ENCODE results near the gene MOB2. TPM values are rescaled to one million over a fixed set of nuclear protein-coding genes. Genes with fewer than 3 reads are reported as not detected.

Gene MOB2
- total RNA-seq, 2 experiments from 2014 or later = 37.0 to 38.3 TPM

- ChIA-PET CTCF (no interaction called here), POLR2A (no interaction called here)
- ATAC-seq (ENCODE audit: poor library complexity) (no peak), DNase-seq (no peak)
- Mint-ChIP-seq H3K27me3 (no peaks in the 10 kb centered on the region), H3K4me1 (ENCODE audit: low read depth) (no peaks in the 10 kb centered on the region), H3K9me3 (no peaks in the 10 kb centered on the region), H3K27ac (no peak overlapping the region), H3K4me3 (no peak overlapping the region), H3K36me3 (ENCODE audit: low read depth) (peaks cover 44% of the 10 kb centered on the region)
- TF ChIP-seq CTCF (IDR thresholded peaks at IDR 0.05) = no peak
- no peaks in the 10 kb centered on the region for H3K9me3 ChIP-seq (ENCODE audit: control insufficient read depth in 1 of 2, insufficient read depth in 1 of 2, low read length in 2 of 2)
- H3K4me1 ChIP-seq (ENCODE audit: insufficient read depth, low read length) = peaks cover 21% of the 10 kb centered on the region
- H3K36me3 ChIP-seq (ENCODE audit: insufficient read depth, low read length) = peaks cover 54% of the 10 kb centered on the region
- no peak overlapping the region for H3K27ac ChIP-seq (ENCODE audit: low read depth in 1 of 2, low read length in 2 of 2)
- no peaks in the 10 kb centered on the region for H3K27me3 ChIP-seq (ENCODE audit: control insufficient read depth in 1 of 2, insufficient read depth in 2 of 2, low read length in 2 of 2)
- no peak overlapping the region for H3K4me3 ChIP-seq (ENCODE audit: low read length)
- intact Hi-C loops (cut with DNase I, micrococcal nuclease) = no loop called here
Observed at GRCh38 chr11:1481861-1482441, 4.6 kb downstream of the MOB2 start.

GRCh38 chr11:1481483-1481825 is 5.1 kb downstream of the MOB2 start:
- Histone ChIP-seq H3K27ac (ENCODE audit: low read depth in 1 of 2, low read length in 2 of 2) (no peak overlapping the region), H3K9me3 (ENCODE audit: control insufficient read depth in 1 of 2, insufficient read depth in 1 of 2, low read length in 2 of 2) (no peaks in the 10 kb centered on the region), H3K4me3 (ENCODE audit: low read length) (no peak overlapping the region), H3K27me3 (ENCODE audit: control insufficient read depth in 1 of 2, insufficient read depth in 2 of 2, low read length in 2 of 2) (no peaks in the 10 kb centered on the region), H3K4me1 (ENCODE audit: insufficient read depth, low read length) (peaks cover 16% of the 10 kb centered on the region), H3K36me3 (ENCODE audit: insufficient read depth, low read length) (peaks cover 53% of the 10 kb centered on the region)
- no peak for TF ChIP-seq CTCF (IDR thresholded peaks at IDR 0.05)
- CTCF ChIA-PET = no interaction called here
- intact Hi-C loops (cut with DNase I, micrococcal nuclease) = no loop called here
- DNase-seq (no peak), ATAC-seq (ENCODE audit: poor library complexity) (no peak)
- H3K27ac Mint-ChIP-seq = no peak overlapping the region
- H3K4me1 Mint-ChIP-seq (ENCODE audit: low read depth) = no peaks in the 10 kb centered on the region
- peaks cover 49% of the 10 kb centered on the region for H3K36me3 Mint-ChIP-seq (ENCODE audit: low read depth)
- H3K4me3 Mint-ChIP-seq = no peak overlapping the region
- H3K27me3 Mint-ChIP-seq = no peaks in the 10 kb centered on the region
- POLR2A ChIA-PET = no interaction called here
- no peaks in the 10 kb centered on the region for H3K9me3 Mint-ChIP-seq

DNA sequence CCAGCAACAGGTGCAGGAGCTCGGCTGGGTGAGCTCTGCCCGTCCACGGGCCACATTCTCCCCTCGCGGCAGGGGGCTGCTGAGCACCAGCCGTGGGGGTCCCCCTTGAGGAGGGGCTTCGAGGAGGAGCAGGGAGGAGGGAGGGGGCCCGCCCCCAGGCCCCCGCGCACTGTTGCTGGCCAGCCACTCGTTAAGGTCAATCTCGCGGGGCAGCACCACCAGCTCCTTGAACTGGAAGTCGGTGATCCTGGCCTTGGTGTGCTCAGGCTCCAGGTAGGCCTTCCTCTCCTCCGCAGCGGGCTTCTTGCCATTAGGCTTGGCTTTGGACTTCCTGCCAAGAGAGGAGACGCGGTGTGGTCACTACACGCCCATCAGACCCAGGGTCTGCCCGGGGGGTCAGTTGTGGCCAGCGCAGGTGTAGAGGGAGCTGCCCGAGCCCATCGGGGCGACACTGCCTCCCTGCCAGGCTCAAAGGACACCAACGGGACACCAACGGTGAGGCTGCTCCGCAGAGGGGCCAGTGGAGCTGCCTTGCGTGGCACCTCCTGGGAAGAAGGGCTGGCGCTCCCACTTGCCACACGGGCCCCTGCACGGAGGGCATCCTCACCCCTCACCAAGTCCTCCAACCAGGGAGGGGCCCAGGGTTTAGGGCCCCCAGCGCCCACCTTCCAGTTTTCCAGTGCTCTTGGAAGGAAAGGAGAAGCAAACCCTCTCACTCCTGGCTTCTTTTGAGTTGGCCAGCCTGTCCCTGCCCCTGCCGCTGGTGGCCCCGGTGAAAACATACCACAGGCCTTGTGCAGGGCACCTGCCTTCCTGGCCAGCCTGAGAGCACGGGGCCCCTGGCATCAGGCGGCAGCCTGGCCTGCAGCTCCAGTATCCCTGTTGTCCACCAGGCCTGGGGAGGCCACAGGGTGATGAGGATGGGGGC is 5.8 kb downstream of the MOB2 start:
- Histone ChIP-seq H3K27ac (ENCODE audit: low read depth in 1 of 2, low read length in 2 of 2) (no peak overlapping the region), H3K27me3 (ENCODE audit: control insufficient read depth in 1 of 2, insufficient read depth in 2 of 2, low read length in 2 of 2) (no peaks in the 10 kb centered on the region), H3K4me1 (ENCODE audit: insufficient read depth, low read length) (peaks cover 9% of the 10 kb centered on the region), H3K9me3 (ENCODE audit: control insufficient read depth in 1 of 2, insufficient read depth in 1 of 2, low read length in 2 of 2) (no peaks in the 10 kb centered on the region), H3K36me3 (ENCODE audit: insufficient read depth, low read length) (peaks cover 55% of the 10 kb centered on the region), H3K4me3 (ENCODE audit: low read length) (no peak overlapping the region)
- ChIA-PET CTCF (no interaction called here), POLR2A (no interaction called here)
- intact Hi-C loops (cut with DNase I, micrococcal nuclease) = no loop called here
- Mint-ChIP-seq H3K4me1 (ENCODE audit: low read depth) (no peaks in the 10 kb centered on the region), H3K27ac (no peak overlapping the region), H3K4me3 (no peak overlapping the region), H3K9me3 (no peaks in the 10 kb centered on the region), H3K27me3 (no peaks in the 10 kb centered on the region), H3K36me3 (ENCODE audit: low read depth) (peaks cover 56% of the 10 kb centered on the region)
- no peak for TF ChIP-seq CTCF (IDR thresholded peaks at IDR 0.05)
- ATAC-seq (ENCODE audit: poor library complexity) = no peak
- no peak for DNase-seq
